Vagina (tissue), 2 donors: ENCODE results near the gene POLD1. TPM values are rescaled to one million over a fixed set of nuclear protein-coding genes. Genes with fewer than 3 reads are reported as not detected.

Experiments
- DNase-seq, 2 donors: peaks; one replicate each; pipeline ENCODE4 v3.0.0-alpha.2; 2017; ENCODE audit errors: extremely low spot score in 2 of 2
- H3K27ac ChIP-seq: fragments of 200-600 bp; sonication (generic); one replicate; pipeline ENCODE4 v1.5.1; 2019
- H3K27me3 ChIP-seq: fragments of 200-600 bp; sonication (generic); one replicate; pipeline ENCODE4 v1.5.1; 2019
- H3K36me3 ChIP-seq, 2 donors: fragments of 200-600 bp; sonication (generic); one replicate each; pipeline ENCODE4 v1.5.1; 2017 to 2019
- H3K4me1 ChIP-seq: fragments of 200-600 bp; sonication (generic); one replicate; pipeline ENCODE4 v1.5.1; 2019
- H3K4me3 ChIP-seq, 2 donors: fragments of 200-600 bp; sonication (generic); 1 replicate in 1 of 2; 2 replicates in 1 of 2; pipeline ENCODE4 v1.5.1; 2016 to 2019
- H3K9me3 ChIP-seq: fragments of 200-600 bp; sonication (generic); one replicate; pipeline ENCODE4 v1.5.1; 2019
- POLR2A ChIP-seq, 2 donors: fragments of 450-650 bp; IDR thresholded peaks; one replicate each; pipeline ENCODE4 v1.6.1; 2017; ENCODE audit warnings: antibody characterized with exemption in 2 of 2, mild to moderate bottlenecking in 2 of 2, moderate library complexity in 2 of 2
- POLR2AphosphoS5 ChIP-seq, 2 donors: sonication (generic); formaldehyde crosslinking; IDR thresholded peaks; one replicate each; pipeline ENCODE4 v1.9.0; 2017; ENCODE audit warnings: antibody characterized with exemption in 2 of 2, mild to moderate bottlenecking in 2 of 2, low read depth in 1 of 2; ENCODE audit not compliant: insufficient read depth in 1 of 2
- intact Hi-C: fragments of 100-400 bp; cut with DNase I; formaldehyde crosslinking; loops from one replicate; pipeline ENCODE4 v1.15.1; 2023
- total RNA-seq: library from RNA; depleted of rRNA; stranded (reverse); fragments of >200 nt; gene quantifications from one replicate; pipeline ENCODE4 v1.2.3, GENCODE V29; 2016
- TF ChIP-seq, protein P1 (sequence below), 3 experiments: fragments of 450-650 bp in 2 of 3; fragments of 200-600 bp in 1 of 3; sonication (generic) in 1 of 3; IDR thresholded peaks; one replicate each; pipeline ENCODE4 v1.5.1; 2017 to 2019; ENCODE audit warnings: antibody characterized with exemption in 3 of 3, mild to moderate bottlenecking in 2 of 3, moderate library complexity in 2 of 3

POLD1 gene
- total RNA-seq, 1 donor from 2014 or later: 16.7 TPM

DNA sequence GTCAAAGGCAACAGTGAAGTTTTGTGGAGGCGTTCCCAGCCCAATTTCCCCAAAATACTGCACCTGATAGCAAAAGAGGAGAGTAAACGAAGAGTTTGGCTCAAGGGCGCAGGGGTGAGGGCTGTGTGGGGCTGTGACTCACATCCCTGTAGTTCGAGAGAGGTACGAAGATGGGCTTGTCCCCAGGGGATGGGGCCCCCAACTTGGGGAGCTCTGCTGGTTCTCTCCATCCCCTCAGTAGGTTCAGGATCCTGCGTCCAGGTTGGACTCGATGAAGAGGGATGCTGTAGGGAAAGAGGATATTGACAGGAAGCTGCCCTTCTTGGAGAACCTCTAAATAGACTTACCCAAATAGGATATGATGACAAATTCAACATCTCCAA lies 22.1 kb upstream of the POLD1 start:
- intact Hi-C loops: no loop called here
- H3K27me3 ChIP-seq: no peaks in the 10 kb centered on the region
- DNase-seq: no peak
- H3K4me3 ChIP-seq: no peak overlapping the region
- H3K27ac ChIP-seq: no peak overlapping the region
- TF ChIP-seq POLR2A (IDR thresholded peaks at IDR 0.05) (no peak), POLR2AphosphoS5 (IDR thresholded peaks at IDR 0.05; ENCODE audit: insufficient read depth in 1 of 2, low read depth in 1 of 2) (no peak)
- TF ChIP-seq, protein P1, sequence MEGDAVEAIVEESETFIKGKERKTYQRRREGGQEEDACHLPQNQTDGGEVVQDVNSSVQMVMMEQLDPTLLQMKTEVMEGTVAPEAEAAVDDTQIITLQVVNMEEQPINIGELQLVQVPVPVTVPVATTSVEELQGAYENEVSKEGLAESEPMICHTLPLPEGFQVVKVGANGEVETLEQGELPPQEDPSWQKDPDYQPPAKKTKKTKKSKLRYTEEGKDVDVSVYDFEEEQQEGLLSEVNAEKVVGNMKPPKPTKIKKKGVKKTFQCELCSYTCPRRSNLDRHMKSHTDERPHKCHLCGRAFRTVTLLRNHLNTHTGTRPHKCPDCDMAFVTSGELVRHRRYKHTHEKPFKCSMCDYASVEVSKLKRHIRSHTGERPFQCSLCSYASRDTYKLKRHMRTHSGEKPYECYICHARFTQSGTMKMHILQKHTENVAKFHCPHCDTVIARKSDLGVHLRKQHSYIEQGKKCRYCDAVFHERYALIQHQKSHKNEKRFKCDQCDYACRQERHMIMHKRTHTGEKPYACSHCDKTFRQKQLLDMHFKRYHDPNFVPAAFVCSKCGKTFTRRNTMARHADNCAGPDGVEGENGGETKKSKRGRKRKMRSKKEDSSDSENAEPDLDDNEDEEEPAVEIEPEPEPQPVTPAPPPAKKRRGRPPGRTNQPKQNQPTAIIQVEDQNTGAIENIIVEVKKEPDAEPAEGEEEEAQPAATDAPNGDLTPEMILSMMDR (IDR thresholded peaks at IDR 0.05): no peak
- no peaks in the 10 kb centered on the region for H3K36me3 ChIP-seq
- H3K9me3 ChIP-seq: no peaks in the 10 kb centered on the region
- peaks cover 12% of the 10 kb centered on the region for H3K4me1 ChIP-seq

DNA sequence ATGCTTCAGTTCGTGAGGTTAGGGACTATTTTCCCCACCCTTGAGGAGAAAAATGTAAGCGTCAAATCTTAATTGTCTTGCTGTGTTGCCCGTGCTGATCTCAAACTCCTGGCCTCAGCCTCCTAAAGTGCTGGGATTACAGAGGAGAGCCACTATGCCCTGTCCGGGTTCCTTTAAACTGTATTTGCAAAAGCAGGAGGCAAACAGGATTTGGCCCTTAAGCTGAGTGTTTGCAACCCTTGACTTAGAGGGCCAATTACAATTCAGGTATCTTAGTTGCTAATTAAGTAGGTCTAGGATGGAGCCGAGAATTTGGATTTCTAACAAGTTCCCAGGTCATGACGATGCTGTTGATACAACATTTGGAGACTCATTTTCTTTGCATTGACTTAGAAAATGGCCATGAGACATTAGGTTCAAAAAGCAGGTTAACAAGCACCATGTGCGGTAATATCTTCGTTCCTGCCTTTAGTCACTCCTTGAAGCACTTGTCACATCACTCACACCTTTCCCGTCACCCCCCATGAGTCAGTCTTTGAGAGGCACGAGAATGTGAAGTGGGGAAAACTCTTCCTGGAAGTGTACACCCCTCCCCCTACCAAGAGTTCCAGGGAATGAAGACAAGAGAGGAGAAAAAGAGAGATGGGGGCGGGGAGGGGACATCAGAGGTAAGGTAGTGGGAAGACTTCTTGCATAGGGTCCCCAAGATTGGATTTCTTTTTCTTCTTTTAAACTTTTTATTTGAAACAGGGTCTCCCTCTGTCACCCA lies 21.3 kb upstream of the POLD1 start:
- intact Hi-C loops: no loop called here
- Histone ChIP-seq H3K4me3 (no peak overlapping the region), H3K27me3 (no peaks in the 10 kb centered on the region), H3K36me3 (no peaks in the 10 kb centered on the region), H3K27ac (no peak overlapping the region), H3K4me1 (peaks cover 4% of the 10 kb centered on the region), H3K9me3 (no peaks in the 10 kb centered on the region)
- DNase-seq: no peak
- TF ChIP-seq, protein P1 (IDR thresholded peaks at IDR 0.05): no peak
- no peak for TF ChIP-seq POLR2A (IDR thresholded peaks at IDR 0.05)
- TF ChIP-seq POLR2AphosphoS5 (IDR thresholded peaks at IDR 0.05; ENCODE audit: insufficient read depth in 1 of 2, low read depth in 1 of 2): no peak

DNA sequence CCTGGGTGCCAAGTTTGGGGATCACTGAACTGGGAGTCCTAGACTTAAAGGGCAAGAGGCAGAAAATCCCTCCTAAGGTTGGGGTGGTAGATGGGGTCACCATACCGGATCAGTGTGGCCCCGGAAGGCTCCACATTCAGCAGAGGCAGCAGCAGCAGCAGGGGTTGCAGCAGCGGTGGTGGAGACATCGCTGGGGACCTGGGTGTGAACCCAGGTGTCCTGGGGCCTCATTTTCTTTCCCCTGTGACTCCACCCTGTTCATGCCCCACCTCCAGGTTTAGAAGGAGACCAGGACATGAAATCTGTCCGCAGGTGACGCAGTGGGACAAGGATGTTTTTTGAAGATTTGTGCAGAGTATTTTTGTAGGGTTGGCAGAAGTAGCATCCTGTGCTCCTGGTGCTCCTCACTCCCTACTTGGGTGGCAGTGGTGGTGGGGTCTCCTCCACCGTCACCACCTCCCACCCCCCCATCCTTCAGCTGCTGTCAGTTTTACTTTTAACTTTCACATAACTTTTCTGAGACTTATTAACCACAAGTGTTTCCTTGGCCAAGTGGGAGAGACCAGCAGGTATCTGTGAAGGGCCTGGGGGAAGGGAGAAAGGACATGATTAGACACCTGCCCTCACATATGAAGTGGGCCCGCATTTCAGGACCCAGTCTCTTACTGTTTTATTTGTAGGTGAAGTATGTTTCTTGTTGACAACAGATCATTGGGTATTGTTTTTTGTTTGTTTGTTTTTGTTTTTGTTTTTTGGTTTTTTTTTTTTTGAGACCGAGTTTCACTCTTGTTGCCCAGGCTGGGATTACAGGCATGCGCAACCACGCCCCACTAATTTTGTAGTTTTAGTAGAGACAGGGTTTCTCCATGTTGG lies 18.5 kb upstream of the POLD1 start, which contains the start of gene NAPSA:
Gene NAPSA (minus strand): TSS at position 206 of the 873 bp plus-strand sequence. CDS start 18 bp downstream, at position 188.
- no peak for DNase-seq
- TF ChIP-seq POLR2A (IDR thresholded peaks at IDR 0.05) (no peak), POLR2AphosphoS5 (IDR thresholded peaks at IDR 0.05; ENCODE audit: insufficient read depth in 1 of 2, low read depth in 1 of 2) (no peak)
- TF ChIP-seq, protein P1 (IDR thresholded peaks at IDR 0.05): no peak
- no peak within 1 kb of the TSS for H3K4me3 ChIP-seq
- no peaks in the 10 kb centered on the region for H3K36me3 ChIP-seq
- H3K9me3 ChIP-seq: no peaks in the 10 kb centered on the region
- no peaks in the 10 kb centered on the region for H3K27me3 ChIP-seq
- intact Hi-C loops: no loop called here
- H3K4me1 ChIP-seq: no peaks in the 10 kb centered on the region
- H3K27ac ChIP-seq: no peak within 1 kb of the TSS

DNA sequence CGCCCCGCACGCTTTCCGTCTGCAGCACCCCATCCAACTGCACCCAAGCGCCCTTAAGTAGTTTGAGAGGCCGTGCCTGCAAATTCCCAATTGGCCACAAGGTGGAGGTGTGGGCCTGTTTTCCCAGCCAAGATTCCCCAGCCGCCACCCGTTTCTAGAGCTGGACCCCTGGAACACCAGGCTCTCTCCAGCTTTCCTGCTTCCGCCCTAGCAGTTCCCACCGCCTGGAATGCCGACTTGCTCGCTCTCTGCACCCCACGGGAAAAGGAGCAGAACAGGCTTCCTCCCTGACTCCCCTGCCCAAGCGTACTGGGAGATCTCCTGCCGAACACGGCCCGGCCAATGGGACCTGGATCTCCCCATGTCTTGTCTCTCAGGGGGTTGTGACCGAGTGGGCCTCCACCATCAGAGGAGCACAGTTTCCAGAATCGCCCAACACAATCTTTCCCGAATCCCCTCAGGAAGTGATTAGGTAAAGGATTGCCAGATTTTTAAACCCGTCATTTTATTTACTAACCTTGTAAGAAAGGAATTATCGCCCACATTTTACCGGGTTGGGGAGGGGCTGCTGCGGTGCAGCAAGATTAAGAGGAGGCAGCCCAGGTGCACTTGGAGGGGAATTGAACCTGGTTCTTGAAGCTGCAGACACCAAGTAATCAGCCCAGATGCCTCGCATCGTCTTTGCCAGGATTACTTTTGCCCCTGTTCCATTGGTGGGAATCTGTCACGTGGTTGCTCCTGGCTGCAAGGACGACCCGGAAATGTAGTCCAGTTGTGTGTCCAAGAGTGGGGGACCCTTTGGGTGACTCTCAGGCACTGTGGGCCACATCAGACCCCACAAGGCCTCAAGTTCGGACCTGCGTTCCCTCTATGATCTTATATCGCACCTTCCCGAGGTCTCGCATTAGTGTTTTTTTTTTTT lies 15.2 kb upstream of the POLD1 start:
- DNase-seq: no peak
- intact Hi-C loops: no loop called here

More for the DNA sequence above, 15.2 kb upstream of the POLD1 start:
- H3K27ac ChIP-seq: peak overlapping the region; percentile 79
- no peaks in the 10 kb centered on the region for H3K9me3 ChIP-seq
- no peaks in the 10 kb centered on the region for H3K36me3 ChIP-seq
- peak; percentile 48 to 74 for TF ChIP-seq POLR2AphosphoS5 (IDR thresholded peaks at IDR 0.05; ENCODE audit: insufficient read depth in 1 of 2, low read depth in 1 of 2)
- TF ChIP-seq POLR2A (IDR thresholded peaks at IDR 0.05): no peak
- TF ChIP-seq, protein P1 (IDR thresholded peaks at IDR 0.05): peak; percentile 77 to 84 (median 82)
- no peaks in the 10 kb centered on the region for H3K27me3 ChIP-seq
- peak overlapping the region; percentile 52 to 68 for H3K4me3 ChIP-seq
- H3K4me1 ChIP-seq: no peaks in the 10 kb centered on the region
